ENCODE data around the gene SOWAHC.
A peak's percentile ranks its signal among the peaks of the same experiment; 100 is the strongest.
"Not testable (repeated sequence)": the region's sequence is repeated elsewhere in the genome, so short reads cannot be mapped to it uniquely, and the experiment has no call there.

Gene SOWAHC

GRCh38 chr2:109632158-109632789 is 18.1 kb downstream of the SOWAHC start:
- no peak for DNase-seq
- Mint-ChIP-seq H3K4me3 (no peak overlapping the region), H3K9me3 (no peaks in the 10 kb centered on the region), H3K27me3 (no peaks in the 10 kb centered on the region), H3K4me1 (no peaks in the 10 kb centered on the region), H3K27ac (no peak overlapping the region)
- ATAC-seq: no peak

DNA sequence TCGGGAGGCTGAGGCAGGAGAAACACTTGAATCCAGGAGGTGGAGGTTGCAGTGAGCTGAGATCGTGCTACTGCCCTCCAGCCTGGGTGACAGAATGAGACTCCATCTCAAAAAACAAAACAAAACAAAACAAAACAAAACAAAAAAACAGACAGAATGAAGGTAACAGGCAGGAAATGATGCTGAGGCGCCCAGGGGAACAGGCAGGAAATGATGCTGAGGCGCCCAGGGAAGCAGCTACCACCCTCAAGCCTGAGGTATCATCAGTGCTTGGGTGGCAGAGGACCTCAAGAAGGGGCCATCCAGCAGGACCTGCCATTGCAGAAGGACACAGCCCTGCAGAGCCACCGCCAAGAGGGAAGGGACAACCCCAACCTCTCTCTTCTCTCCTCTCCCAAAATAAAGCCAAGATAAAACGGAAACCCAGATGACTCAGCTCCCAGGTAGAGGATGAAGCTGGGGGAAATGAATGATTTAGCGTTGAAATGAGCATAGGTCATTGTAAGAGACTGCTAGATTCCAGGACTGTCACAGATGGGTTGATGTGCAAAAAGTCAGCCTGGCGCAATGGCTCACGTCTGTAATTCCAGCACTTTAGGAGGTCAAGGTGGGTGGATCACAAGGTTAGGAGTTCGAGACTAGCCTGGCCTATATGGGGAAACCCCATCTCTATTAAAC is 19.3 kb downstream of the SOWAHC start:
- H3K4me1 Mint-ChIP-seq: peaks cover 6% of the 10 kb centered on the region
- no peak overlapping the region for H3K4me3 Mint-ChIP-seq
- no peaks in the 10 kb centered on the region for H3K9me3 Mint-ChIP-seq
- DNase-seq (no peak), ATAC-seq (no peak)
- H3K27ac Mint-ChIP-seq: no peak overlapping the region
- no peaks in the 10 kb centered on the region for H3K27me3 Mint-ChIP-seq

DNA sequence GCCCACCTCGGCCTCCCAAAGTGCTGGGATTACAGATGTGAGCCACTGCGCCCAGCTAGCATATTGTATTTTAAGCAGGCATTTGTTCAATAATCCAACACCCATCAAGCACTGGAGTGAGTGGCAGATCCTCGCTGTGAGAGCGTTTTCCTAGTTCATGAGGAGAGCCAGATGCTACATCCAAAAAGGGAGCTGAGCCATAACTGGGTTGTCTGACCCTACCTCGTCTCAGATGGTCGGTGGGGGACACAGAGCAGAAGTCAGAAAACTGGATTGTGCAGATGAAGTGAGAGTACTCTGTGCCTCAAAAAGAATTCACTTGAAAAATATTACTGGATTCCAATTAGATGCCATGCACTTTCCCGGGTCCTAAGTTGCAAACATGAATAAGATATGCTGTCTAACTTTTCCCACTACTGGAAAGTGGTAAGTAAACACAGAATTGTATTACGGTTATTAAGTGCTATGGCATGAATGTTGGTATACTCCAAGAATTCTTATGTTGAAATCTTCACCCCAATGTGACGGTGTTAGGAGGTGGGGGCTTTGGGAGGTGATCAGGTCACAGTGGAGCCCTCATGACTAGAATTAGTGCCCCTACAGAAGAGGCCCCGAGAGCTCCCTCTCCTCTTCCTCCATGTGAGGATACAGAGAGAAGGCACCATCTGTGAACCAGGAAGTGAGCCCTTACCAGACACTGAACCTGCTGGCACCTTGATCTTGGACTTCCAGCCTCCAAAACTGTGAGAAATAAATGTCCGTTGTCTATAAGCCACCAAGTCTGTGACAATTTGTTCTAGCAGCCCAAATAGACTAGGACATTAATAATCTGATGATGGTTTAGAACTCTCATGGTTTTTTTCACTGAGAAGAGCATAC is 21.5 kb downstream of the SOWAHC start:
- peaks cover 6% of the 10 kb centered on the region for H3K4me1 Mint-ChIP-seq
- ATAC-seq (no peak), DNase-seq (no peak)
- H3K4me3 Mint-ChIP-seq: no peak overlapping the region
- no peak overlapping the region for H3K27ac Mint-ChIP-seq
- H3K27me3 Mint-ChIP-seq: no peaks in the 10 kb centered on the region
- H3K9me3 Mint-ChIP-seq: no peaks in the 10 kb centered on the region

GRCh38 chr2:109636317-109636716 is 22.2 kb downstream of the SOWAHC start:
- H3K27ac Mint-ChIP-seq: no peak overlapping the region
- no peak for ATAC-seq
- H3K4me1 Mint-ChIP-seq: peaks cover 6% of the 10 kb centered on the region
- no peaks in the 10 kb centered on the region for H3K27me3 Mint-ChIP-seq
- no peak for DNase-seq
- no peaks in the 10 kb centered on the region for H3K9me3 Mint-ChIP-seq
- H3K4me3 Mint-ChIP-seq: no peak overlapping the region

DNA sequence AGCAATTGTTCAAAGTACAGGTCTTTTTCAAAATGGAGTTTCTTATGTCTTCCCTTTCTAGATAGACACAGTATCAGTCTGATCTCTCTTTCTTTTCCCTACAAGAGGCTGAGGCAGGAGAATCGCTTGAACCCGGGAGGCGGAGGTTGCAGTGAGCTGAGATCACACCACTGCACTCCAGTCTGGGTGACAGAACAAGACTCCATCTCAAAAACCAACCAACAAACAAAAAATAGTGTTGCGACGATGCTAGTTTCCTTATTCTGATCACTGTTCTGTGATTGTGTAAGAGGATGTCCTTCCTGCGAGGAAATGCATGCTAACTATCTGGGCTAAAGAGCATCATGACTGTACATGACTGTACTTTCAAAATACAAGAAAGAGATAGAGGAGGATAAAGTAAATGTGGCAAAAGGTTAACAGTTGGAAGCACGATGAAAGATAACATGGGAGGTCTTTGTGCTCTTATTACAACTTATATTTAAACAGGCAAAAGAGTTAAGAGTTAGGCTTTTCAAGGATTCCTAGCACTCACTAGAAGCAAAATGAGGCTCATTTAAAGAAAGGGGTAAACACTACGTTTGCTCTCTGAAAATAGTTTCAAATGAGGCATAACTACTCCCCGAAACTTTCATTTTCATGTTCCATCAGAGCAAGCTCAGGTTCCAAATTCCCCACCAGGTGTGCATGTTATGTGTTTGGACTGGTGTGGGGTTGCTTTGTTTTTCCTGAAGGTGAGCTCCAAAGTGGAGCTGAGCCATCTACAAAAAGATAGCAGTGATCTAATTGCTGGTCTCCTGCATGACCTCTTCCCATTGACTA is 23.8 kb downstream of the SOWAHC start:
- DNase-seq: no peak
- no peak for ATAC-seq
- Mint-ChIP-seq H3K27ac (peak overlapping the region; percentile 1 to 35), H3K9me3 (no peaks in the 10 kb centered on the region), H3K27me3 (no peaks in the 10 kb centered on the region), H3K4me1 (peaks cover 6% of the 10 kb centered on the region), H3K4me3 (no peak overlapping the region)

DNA sequence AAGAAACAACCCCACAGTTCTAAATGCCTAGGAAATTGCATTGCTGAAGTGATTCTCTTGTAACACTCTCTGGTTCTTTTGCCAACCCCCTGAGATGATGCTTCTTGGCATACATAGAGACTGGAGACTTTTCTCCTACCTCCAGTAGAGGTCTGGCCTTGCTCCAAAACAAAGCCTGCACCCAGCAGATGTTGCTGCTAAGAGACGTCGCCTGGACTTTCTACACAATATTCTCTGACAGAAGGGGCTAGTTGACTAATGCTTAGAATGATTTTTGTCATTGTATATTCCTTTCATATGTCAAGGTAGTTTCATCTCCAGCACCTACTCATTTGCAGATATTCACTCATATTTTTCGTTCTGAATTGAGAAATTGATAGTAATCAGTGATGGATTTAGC is 24.6 kb downstream of the SOWAHC start:
- ATAC-seq (no peak), DNase-seq (no peak)
- no peaks in the 10 kb centered on the region for H3K9me3 Mint-ChIP-seq
- H3K4me3 Mint-ChIP-seq: no peak overlapping the region
- H3K27me3 Mint-ChIP-seq: no peaks in the 10 kb centered on the region
- H3K27ac Mint-ChIP-seq: no peak overlapping the region
- peaks cover 6% of the 10 kb centered on the region for H3K4me1 Mint-ChIP-seq

- H3K27me3 Mint-ChIP-seq, H3K4me1 Mint-ChIP-seq, ATAC-seq, H3K27ac Mint-ChIP-seq, DNase-seq, H3K4me3 Mint-ChIP-seq, H3K9me3 Mint-ChIP-seq: not testable (repeated sequence)
Measured at GRCh38 chr2:109640000-109640399, 25.8 kb downstream of the SOWAHC start.

- Mint-ChIP-seq H3K27me3 (peaks cover 11% of the 10 kb centered on the region), H3K4me1 (no peaks in the 10 kb centered on the region), H3K27ac (no peak overlapping the region), H3K4me3 (no peak overlapping the region), H3K9me3 (no peaks in the 10 kb centered on the region)
- DNase-seq: no peak
- no peak for ATAC-seq
Measured at GRCh38 chr2:109644571-109645275, 30.6 kb downstream of the SOWAHC start.

GRCh38 chr2:109645412-109646184 is 31.4 kb downstream of the SOWAHC start:
- Mint-ChIP-seq H3K4me1 (no peaks in the 10 kb centered on the region), H3K9me3 (no peaks in the 10 kb centered on the region), H3K27me3 (peaks cover 20% of the 10 kb centered on the region), H3K4me3 (no peak overlapping the region), H3K27ac (no peak overlapping the region)
- ATAC-seq (no peak), DNase-seq (no peak)

- no peak for ATAC-seq
- Mint-ChIP-seq H3K4me1 (no peaks in the 10 kb centered on the region), H3K27me3 (peaks cover 33% of the 10 kb centered on the region), H3K4me3 (no peak overlapping the region), H3K9me3 (no peaks in the 10 kb centered on the region), H3K27ac (no peak overlapping the region)
- no peak for DNase-seq
Measured at GRCh38 chr2:109646961-109647360, 32.8 kb downstream of the SOWAHC start.

DNA sequence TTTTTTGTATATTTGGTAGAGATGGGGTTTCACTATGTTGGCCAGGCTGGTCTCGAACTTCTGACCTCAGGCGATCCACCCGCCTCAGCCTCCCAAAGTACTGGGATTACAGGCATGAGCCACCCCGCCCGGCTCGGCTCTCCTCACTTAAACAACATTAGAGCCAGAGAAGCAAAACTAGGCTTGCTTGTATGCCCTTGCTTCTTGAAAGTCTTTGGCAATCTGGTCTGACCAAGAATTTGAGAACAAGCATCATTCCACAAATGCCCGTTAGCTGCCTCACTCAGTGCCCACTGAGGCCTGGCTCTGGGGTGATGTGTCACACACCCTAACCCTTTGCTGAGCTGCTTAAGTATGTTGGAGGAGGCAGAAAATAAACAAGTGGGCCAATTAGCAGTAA is 33.5 kb downstream of the SOWAHC start:
- DNase-seq: no peak
- no peak overlapping the region for H3K4me3 Mint-ChIP-seq
- H3K9me3 Mint-ChIP-seq: no peaks in the 10 kb centered on the region
- H3K27ac Mint-ChIP-seq: no peak overlapping the region
- no peaks in the 10 kb centered on the region for H3K4me1 Mint-ChIP-seq
- no peak for ATAC-seq
- peaks cover 40% of the 10 kb centered on the region for H3K27me3 Mint-ChIP-seq

- H3K27me3 Mint-ChIP-seq: peaks cover 41% of the 10 kb centered on the region
- no peaks in the 10 kb centered on the region for H3K4me1 Mint-ChIP-seq
- no peak for DNase-seq
Measured at GRCh38 chr2:109648041-109648527, 33.9 kb downstream of the SOWAHC start.

DNA sequence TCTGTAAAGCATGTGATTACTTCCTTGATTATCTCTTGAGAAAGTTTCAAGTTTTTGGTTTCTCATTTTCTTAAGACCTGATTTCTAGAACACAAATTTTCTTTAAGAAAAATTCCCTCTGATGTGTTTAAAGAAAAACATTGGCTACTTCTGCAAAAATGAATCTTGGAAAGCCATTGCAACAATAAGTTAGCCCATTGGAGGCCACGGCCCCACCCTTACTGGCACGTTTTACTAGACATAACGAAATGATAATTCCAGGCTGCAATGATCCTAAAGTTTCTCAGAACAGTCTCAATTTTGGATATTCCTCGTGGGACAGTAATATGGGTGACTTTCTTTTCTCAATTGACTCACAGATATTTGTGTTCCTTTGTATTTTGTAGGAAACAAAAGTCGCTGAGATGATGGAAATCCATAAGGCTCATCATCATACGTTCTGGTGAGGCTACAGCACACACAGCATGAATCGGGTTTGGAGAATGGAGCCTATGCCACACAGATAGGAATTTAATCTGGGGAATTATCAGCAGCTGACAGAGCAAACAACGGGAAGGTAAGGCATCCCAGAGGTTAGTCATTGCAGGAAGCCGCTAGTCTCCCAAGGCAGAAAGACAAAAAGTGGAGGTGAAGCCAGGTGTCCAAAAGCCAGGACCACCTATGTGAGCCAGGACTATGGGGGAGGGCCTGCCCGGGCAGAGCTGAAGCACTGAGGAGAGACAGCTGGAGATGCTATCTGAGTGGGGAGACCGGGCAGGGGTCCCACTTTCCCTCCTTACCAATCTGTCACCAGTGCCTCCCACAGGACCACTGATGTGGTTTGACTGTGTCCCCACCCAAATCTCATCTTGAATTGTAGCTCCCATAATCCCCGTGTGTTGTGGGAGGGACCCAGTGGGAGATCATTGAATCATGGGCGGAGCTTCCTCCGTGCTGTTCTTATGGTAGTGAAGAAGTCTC is 35.9 kb downstream of the SOWAHC start:
- H3K27me3 Mint-ChIP-seq: peaks cover 46% of the 10 kb centered on the region
- H3K9me3 Mint-ChIP-seq: no peaks in the 10 kb centered on the region
- ATAC-seq (no peak), DNase-seq (no peak)
- H3K27ac Mint-ChIP-seq: no peak overlapping the region
- no peak overlapping the region for H3K4me3 Mint-ChIP-seq
- H3K4me1 Mint-ChIP-seq: no peaks in the 10 kb centered on the region

More at GRCh38 chr2:109648041-109648527, 33.9 kb downstream of the SOWAHC start:
- Mint-ChIP-seq H3K4me3 (no peak overlapping the region), H3K27ac (peak overlapping the region in 1 of 2 donors; percentile 33), H3K9me3 (no peaks in the 10 kb centered on the region)
- ATAC-seq: no peak

Measured in stimulated activated naive CD8-positive, alpha-beta T cell treated with anti-CD3 and anti-CD28 coated beads, Interleukin-15, amount 100 ng/mL, for 72 hours (primary cell).